ENCODE measurements around the gene VWA5B2. TPM values are rescaled to one million over a fixed set of nuclear protein-coding genes. Genes with fewer than 3 reads are reported as not detected.
A peak's percentile ranks its signal among the peaks of the same experiment; 100 is the strongest.

Gene VWA5B2
- total RNA-seq, 1 experiment from 2014 or later, result not detected

DNA sequence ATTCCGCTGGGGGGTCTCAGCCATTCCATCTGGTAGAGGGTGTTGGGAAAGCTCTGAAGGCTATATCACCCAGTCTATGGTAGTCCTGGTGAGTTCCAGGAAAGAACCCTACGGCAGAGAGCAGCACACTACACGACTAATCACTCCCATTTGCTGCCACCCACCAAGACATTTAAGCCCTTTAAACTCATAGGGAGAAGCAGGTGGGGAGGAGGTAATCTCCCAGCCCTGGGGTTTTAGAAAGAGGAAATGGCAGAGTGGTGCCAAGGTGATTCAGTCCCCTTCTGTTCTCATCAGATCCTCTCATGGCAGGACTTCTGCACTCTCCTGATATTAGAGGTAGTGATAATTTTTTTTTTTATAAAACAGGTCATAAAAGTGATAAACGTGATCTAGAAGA, 10.6 kb upstream of the VWA5B2 start:
- TF ChIP-seq, protein P1, sequence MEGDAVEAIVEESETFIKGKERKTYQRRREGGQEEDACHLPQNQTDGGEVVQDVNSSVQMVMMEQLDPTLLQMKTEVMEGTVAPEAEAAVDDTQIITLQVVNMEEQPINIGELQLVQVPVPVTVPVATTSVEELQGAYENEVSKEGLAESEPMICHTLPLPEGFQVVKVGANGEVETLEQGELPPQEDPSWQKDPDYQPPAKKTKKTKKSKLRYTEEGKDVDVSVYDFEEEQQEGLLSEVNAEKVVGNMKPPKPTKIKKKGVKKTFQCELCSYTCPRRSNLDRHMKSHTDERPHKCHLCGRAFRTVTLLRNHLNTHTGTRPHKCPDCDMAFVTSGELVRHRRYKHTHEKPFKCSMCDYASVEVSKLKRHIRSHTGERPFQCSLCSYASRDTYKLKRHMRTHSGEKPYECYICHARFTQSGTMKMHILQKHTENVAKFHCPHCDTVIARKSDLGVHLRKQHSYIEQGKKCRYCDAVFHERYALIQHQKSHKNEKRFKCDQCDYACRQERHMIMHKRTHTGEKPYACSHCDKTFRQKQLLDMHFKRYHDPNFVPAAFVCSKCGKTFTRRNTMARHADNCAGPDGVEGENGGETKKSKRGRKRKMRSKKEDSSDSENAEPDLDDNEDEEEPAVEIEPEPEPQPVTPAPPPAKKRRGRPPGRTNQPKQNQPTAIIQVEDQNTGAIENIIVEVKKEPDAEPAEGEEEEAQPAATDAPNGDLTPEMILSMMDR (IDR thresholded peaks at IDR 0.05; ENCODE audit: unreplicated experiment), result no peak
- Mint-ChIP-seq H3K27ac (ENCODE audit: low read depth, unreplicated experiment) (no peak overlapping the region), H3K9me3 (ENCODE audit: unreplicated experiment) (no peaks in the 10 kb centered on the region), H3K36me3 (ENCODE audit: insufficient read depth, unreplicated experiment) (no peaks in the 10 kb centered on the region), H3K4me1 (ENCODE audit: insufficient read depth, unreplicated experiment) (no peaks in the 10 kb centered on the region), H3K27me3 (ENCODE audit: insufficient read depth, unreplicated experiment) (no peaks in the 10 kb centered on the region), H3K4me3 (ENCODE audit: unreplicated experiment) (no peak overlapping the region)
- no peak for DNase-seq (ENCODE audit: unreplicated experiment)
- BruUV-seq (replicated peaks), result no TSS peak
- ChIA-PET POLR2A (no interaction called here), CTCF (interaction anchor here (0.6 kb wide), 1 partner anchor 8 kb away, joined by 6 read pairs; no protein-coding TSS in a partner anchor)
- intact Hi-C loops (cut with micrococcal nuclease), result no loop called here

DNA sequence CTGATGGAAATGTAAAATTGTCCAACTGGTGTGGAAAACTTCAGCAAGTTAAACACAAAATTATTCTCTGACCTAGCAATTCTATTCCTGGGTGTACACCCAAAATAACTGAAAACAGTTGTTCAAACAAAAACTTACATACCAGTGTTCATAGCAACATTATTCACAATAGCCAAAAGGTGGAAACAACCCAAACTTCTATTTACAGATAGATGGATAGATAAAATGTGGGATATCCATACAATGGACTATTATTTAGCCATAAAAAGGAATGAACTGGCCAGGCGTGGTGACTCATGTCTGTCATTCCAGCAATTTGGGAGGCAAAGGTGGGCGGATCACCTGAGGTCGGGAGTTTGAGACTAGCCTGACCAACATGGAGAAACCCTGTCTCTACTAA, 6.9 kb upstream of the VWA5B2 start:
- TF ChIP-seq, protein P1 (IDR thresholded peaks at IDR 0.05; ENCODE audit: unreplicated experiment), result no peak
- no peak for DNase-seq (ENCODE audit: unreplicated experiment)
- POLR2A ChIA-PET, result interaction anchor here (0.6 kb wide), 1 partner anchor 156 kb away, joined by 3 read pairs; no protein-coding TSS in a partner anchor
- no peak overlapping the region for H3K4me3 Mint-ChIP-seq (ENCODE audit: unreplicated experiment)
- H3K9me3 Mint-ChIP-seq (ENCODE audit: unreplicated experiment), result no peaks in the 10 kb centered on the region
- peaks cover 28% of the 10 kb centered on the region for H3K27me3 Mint-ChIP-seq (ENCODE audit: insufficient read depth, unreplicated experiment)
- no TSS peak for BruUV-seq (replicated peaks)
- H3K36me3 Mint-ChIP-seq (ENCODE audit: insufficient read depth, unreplicated experiment), result no peaks in the 10 kb centered on the region
- intact Hi-C loops (cut with micrococcal nuclease), result no loop called here
- no peak overlapping the region for H3K27ac Mint-ChIP-seq (ENCODE audit: low read depth, unreplicated experiment)
- H3K4me1 Mint-ChIP-seq (ENCODE audit: insufficient read depth, unreplicated experiment), result no peaks in the 10 kb centered on the region
- CTCF ChIA-PET, result interaction anchor here (0.9 kb wide), 1 partner anchor 12 kb away, joined by 4 read pairs; no protein-coding TSS in a partner anchor

DNA sequence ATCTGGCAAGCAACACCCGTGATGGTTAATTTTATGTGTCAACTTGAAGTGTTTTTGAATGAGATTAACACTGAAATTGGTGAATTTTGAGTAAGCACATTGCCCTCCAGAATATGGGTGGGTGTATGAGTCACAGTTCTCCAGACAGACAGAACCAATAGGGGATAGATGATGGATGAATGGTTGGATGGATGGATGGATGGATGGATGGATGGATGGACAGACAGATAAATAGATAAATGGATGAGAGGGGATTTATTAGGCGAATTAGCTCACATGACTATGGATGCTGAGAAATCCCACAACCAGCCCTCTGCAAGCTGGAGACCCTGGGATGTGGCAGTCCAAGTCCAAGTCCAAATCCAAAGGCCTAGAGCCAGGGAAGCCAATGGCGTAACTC, 5.4 kb upstream of the VWA5B2 start:
- Mint-ChIP-seq H3K9me3 (ENCODE audit: unreplicated experiment) (no peaks in the 10 kb centered on the region), H3K36me3 (ENCODE audit: insufficient read depth, unreplicated experiment) (no peaks in the 10 kb centered on the region), H3K27ac (ENCODE audit: low read depth, unreplicated experiment) (no peak overlapping the region), H3K4me3 (ENCODE audit: unreplicated experiment) (no peak overlapping the region), H3K4me1 (ENCODE audit: insufficient read depth, unreplicated experiment) (no peaks in the 10 kb centered on the region), H3K27me3 (ENCODE audit: insufficient read depth, unreplicated experiment) (peaks cover 42% of the 10 kb centered on the region)
- ChIA-PET CTCF (interaction anchor here (0.6 to 0.7 kb wide), 2 partner anchors 19 to 282 kb away, joined by 3 read pairs; no protein-coding TSS in a partner anchor), POLR2A (no interaction called here)
- DNase-seq (ENCODE audit: unreplicated experiment), result no peak
- no TSS peak for BruUV-seq (replicated peaks)
- TF ChIP-seq, protein P1 (IDR thresholded peaks at IDR 0.05; ENCODE audit: unreplicated experiment), result no peak
- intact Hi-C loops (cut with micrococcal nuclease), result no loop called here

DNA sequence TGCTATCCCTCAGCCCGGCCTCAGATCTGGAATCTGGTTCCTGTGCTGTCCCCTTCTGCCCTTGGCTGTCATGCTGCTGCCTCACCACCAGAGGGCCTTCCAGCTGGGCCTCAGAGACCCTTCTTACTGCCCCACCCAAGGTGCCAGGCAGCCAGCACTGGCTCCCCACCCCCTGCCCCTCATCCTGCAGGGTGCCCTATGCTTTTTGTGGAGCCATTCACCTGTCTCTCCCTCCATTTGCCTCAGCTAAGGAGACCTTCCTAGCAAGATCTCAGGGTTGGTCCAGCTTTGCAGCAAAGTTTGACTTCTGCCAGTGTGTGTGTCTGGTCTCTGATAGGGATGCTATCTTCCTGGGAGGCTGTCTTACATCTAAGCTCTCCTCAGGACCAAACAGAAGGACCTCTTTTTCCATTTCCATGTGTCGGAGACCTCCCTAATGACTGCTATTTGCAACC, 1.9 kb upstream of the VWA5B2 start:
- no peak overlapping the region for H3K4me3 Mint-ChIP-seq (ENCODE audit: unreplicated experiment)
- TF ChIP-seq, protein P1 (IDR thresholded peaks at IDR 0.05; ENCODE audit: unreplicated experiment), result peak; percentile 93
- peak; percentile 47 for DNase-seq (ENCODE audit: unreplicated experiment)
- no TSS peak for BruUV-seq (replicated peaks)
- no peak overlapping the region for H3K27ac Mint-ChIP-seq (ENCODE audit: low read depth, unreplicated experiment)
- ChIA-PET CTCF (interaction anchor here (0.6 to 3.5 kb wide), 20 partner anchors 9 to 332 kb away, joined by 3 to 25 read pairs (median 5); no protein-coding TSS in a partner anchor), POLR2A (interaction anchor here (0.6 to 1.4 kb wide), 3 partner anchors 41 to 53 kb away, joined by 3 read pairs; partner anchors contain the start of gene ABCF3)
- no peaks in the 10 kb centered on the region for H3K36me3 Mint-ChIP-seq (ENCODE audit: insufficient read depth, unreplicated experiment)
- H3K4me1 Mint-ChIP-seq (ENCODE audit: insufficient read depth, unreplicated experiment), result peaks cover 6% of the 10 kb centered on the region
- peaks cover 58% of the 10 kb centered on the region for H3K27me3 Mint-ChIP-seq (ENCODE audit: insufficient read depth, unreplicated experiment)
- no peaks in the 10 kb centered on the region for H3K9me3 Mint-ChIP-seq (ENCODE audit: unreplicated experiment)
- intact Hi-C loops (cut with micrococcal nuclease), result loop anchor here (1.0 kb wide), 1 partner anchor 23 kb away; no protein-coding TSS in a partner anchor

All from MCF 10A (cell line).